ENCODE results near the gene DMD. TPM values are rescaled to one million over a fixed set of nuclear protein-coding genes. Genes with fewer than 3 reads are reported as not detected.

The DMD gene
- total and polyA plus RNA-seq, 12 donors: 28.5 to 228 (median 168) TPM

DNA sequence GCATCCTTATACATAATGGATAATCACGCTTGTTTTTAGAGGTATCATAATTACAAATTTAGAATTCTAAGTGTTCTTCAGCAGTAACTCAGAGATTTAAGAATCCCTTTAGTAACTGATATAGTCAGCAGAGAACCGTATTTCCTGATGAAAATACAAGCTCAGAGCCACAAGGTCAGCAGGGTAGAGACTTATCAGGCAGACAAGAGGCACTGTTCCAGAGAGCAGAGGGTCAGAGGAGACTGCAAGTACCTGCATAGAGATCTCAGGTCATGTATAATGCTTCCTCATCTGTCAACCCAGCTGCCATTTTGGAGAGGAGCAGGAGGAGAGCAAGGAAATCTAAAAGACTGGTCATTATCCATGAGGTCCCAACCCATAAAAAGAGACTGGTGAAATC, 1352.4 kb downstream of the DMD start:
- Histone ChIP-seq H3K36me3 (no peaks in the 10 kb centered on the region), H3K4me1 (no peaks in the 10 kb centered on the region), H3K4me3 (no peak overlapping the region), H3K9me3 (no peaks in the 10 kb centered on the region), H3K27ac (no peak overlapping the region), H3K27me3 (no peaks in the 10 kb centered on the region)
- no peak for DNase-seq
- WGBS, 2 donors: 44 to 54% methylated on average over 2 of the region's 2 CpGs
- intact Hi-C loops (cut with DNase I): no loop called here
- TF ChIP-seq, protein P1, sequence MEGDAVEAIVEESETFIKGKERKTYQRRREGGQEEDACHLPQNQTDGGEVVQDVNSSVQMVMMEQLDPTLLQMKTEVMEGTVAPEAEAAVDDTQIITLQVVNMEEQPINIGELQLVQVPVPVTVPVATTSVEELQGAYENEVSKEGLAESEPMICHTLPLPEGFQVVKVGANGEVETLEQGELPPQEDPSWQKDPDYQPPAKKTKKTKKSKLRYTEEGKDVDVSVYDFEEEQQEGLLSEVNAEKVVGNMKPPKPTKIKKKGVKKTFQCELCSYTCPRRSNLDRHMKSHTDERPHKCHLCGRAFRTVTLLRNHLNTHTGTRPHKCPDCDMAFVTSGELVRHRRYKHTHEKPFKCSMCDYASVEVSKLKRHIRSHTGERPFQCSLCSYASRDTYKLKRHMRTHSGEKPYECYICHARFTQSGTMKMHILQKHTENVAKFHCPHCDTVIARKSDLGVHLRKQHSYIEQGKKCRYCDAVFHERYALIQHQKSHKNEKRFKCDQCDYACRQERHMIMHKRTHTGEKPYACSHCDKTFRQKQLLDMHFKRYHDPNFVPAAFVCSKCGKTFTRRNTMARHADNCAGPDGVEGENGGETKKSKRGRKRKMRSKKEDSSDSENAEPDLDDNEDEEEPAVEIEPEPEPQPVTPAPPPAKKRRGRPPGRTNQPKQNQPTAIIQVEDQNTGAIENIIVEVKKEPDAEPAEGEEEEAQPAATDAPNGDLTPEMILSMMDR (IDR thresholded peaks at IDR 0.05): no peak
- no peak for ATAC-seq

DNA sequence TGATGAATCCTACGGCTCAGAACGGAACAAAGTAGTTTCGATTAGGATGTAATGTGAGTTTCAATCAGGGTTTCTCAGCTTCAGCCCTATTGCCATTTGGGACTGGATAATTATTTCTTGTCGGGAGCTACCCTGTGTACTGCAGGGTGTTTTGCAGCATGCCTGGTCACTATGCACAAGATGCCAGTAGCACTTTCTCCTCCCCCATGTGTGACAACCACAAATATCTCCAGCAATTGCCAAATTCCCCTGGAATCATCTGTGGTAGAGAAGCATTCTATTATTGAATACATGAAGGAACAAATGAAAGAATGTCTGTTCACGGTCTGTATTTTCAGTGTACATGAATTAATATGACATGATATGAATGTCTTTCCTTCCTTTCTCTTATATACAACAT, 1356.6 kb downstream of the DMD start:
- intact Hi-C loops (cut with DNase I): no loop called here
- no peaks in the 10 kb centered on the region for H3K36me3 ChIP-seq
- ATAC-seq: peak in 1 of 8 donors; percentile 50
- DNase-seq: no peak
- H3K4me1 ChIP-seq: no peaks in the 10 kb centered on the region
- no peak overlapping the region for H3K4me3 ChIP-seq
- no peaks in the 10 kb centered on the region for H3K9me3 ChIP-seq
- WGBS, 2 donors: 82 to 87% methylated on average over 5 of the region's 5 CpGs
- no peak overlapping the region for H3K27ac ChIP-seq
- H3K27me3 ChIP-seq: no peaks in the 10 kb centered on the region
- TF ChIP-seq, protein P1 (IDR thresholded peaks at IDR 0.05): no peak

DNA sequence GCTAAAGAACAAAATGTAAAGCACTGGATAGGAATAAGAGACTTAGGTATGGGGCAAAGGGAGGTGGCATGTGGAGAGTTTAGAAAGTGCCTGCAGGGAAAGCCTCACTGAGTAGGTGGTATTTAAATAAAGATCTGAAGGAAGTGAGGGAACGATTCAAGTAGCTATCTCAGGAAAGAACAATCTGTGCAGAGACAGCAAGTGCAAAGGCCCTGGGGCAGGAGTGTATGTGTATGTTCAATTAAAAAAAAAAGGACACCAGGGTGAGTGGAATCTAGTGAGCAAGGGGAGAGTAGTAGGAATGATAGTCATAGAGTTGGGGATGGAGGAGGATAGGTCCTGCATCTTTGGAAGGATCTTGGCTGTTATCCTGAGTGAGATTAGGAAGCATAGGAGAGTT, 1359.6 kb downstream of the DMD start:
- TF ChIP-seq, protein P1 (IDR thresholded peaks at IDR 0.05): no peak
- Histone ChIP-seq H3K27ac (no peak overlapping the region), H3K27me3 (no peaks in the 10 kb centered on the region), H3K4me1 (no peaks in the 10 kb centered on the region), H3K4me3 (no peak overlapping the region), H3K9me3 (no peaks in the 10 kb centered on the region), H3K36me3 (no peaks in the 10 kb centered on the region)
- WGBS, 2 donors: 50 to 67% methylated on average over 1 of the region's 1 CpG
- ATAC-seq (no peak), DNase-seq (no peak)
- intact Hi-C loops (cut with DNase I): no loop called here

DNA sequence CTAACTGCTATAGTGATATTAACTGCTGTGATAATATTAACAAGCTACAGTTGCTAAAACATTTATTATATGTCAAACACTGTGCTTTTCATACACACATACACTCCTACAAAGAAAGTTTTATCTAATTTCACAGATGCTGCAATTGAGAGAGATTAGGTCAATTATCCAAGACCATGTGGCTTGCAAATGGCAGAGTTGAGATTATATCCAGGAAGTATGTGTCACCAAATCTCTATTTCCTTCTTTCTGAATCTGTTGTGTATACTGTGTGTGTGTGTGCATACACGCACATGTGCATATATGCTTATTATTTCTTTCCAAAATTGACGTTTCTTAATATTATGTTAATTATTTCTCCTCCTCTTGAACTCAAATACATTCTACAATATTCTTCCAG, 1363.6 kb downstream of the DMD start:
- Histone ChIP-seq H3K27ac (no peak overlapping the region), H3K4me3 (no peak overlapping the region), H3K36me3 (no peaks in the 10 kb centered on the region), H3K27me3 (no peaks in the 10 kb centered on the region), H3K4me1 (no peaks in the 10 kb centered on the region), H3K9me3 (no peaks in the 10 kb centered on the region)
- TF ChIP-seq, protein P1 (IDR thresholded peaks at IDR 0.05): no peak
- no peak for ATAC-seq
- intact Hi-C loops (cut with DNase I): no loop called here
- DNase-seq: no peak
- WGBS, 2 donors: 59 to 60% methylated on average over 2 of the region's 2 CpGs

DNA sequence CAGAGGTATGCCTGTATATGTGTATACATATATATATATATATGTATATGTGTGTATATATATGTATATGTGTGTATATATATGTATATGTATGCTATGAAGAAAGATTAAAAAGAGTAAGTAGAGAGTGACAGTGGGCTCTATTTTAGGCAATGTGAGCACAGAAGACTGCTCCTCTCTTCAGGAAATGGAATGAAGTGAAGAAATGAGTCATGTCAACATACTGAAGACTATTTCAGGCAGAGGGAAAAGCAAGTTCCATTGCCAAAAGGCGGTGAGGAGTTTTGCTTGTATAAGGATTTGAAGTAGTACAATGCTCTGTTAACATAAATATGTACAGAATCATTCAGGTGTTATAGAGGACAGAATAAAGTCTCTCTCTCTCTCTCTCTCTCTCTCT, 1366.3 kb downstream of the DMD start:
- intact Hi-C loops (cut with DNase I): no loop called here
- H3K4me3 ChIP-seq: no peak overlapping the region
- H3K4me1 ChIP-seq: no peaks in the 10 kb centered on the region
- DNase-seq: no peak
- ATAC-seq: peak in 3 of 8 donors; percentile 64 to 73 (median 72)
- H3K9me3 ChIP-seq: no peaks in the 10 kb centered on the region
- WGBS, 2 donors: 58 to 67% methylated on average over 1 of the region's 1 CpG
- TF ChIP-seq, protein P1 (IDR thresholded peaks at IDR 0.05): no peak
- H3K27ac ChIP-seq: no peak overlapping the region
- no peaks in the 10 kb centered on the region for H3K27me3 ChIP-seq
- no peaks in the 10 kb centered on the region for H3K36me3 ChIP-seq
